Anterior cingulate cortex (tissue), 58 donors: ENCODE measurements around the gene FAM163B.

Source experiments
- DNase-seq, 58 donors: peaks; one replicate each; lab custom pipeline; 2025; lab: John Stamatoyannopoulos, UW

FAM163B gene

GRCh38 chr9:133558191-133559126, 50.7 kb downstream of the FAM163B start:
- peak in 43 of 58 donors; percentile 29 to 82 (median 57) for DNase-seq

DNA sequence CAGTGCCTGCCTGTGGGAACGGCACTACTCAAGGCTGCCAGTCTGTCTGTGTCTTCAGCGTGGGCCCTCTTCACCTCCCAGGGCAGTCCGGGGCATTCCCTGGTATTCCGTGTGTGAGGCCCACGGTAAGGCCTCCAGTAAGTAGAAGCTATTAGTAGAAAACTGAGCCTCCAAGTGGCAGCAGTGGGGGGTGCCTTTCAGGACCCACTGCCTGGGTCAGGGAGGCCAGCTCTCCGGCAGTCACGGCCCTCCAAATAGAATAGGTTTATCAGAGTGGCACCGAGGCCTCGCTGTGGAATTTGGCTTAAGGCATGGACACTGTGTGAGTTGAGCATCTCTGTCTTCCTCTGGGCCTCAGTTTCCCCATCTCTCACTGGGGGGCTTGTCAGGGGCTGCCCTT, 51.6 kb downstream of the FAM163B start:
- DNase-seq: no peak

DNA sequence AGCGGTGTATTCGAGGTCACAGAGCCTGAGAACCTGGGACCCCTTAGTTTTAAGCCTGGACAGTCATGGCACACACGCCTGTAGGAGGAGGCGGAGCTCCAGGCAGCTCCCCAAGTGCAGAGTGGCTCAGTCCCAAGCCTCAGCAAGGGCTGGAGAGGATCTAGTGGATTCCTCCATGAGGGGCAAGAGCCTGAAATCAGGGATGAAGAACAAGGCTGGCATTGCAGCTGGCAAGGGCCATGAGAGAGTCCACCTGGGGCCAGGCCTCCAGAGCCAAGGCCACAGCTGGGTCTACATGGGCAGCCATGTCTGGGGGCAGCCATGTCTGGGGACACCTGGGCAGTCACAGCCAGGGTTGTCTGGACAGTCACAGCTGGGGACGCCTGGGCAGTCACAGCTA, 52.8 kb downstream of the FAM163B start:
- DNase-seq: no peak

GRCh38 chr9:133554729-133555128, 54.5 kb downstream of the FAM163B start:
- no peak for DNase-seq

DNA sequence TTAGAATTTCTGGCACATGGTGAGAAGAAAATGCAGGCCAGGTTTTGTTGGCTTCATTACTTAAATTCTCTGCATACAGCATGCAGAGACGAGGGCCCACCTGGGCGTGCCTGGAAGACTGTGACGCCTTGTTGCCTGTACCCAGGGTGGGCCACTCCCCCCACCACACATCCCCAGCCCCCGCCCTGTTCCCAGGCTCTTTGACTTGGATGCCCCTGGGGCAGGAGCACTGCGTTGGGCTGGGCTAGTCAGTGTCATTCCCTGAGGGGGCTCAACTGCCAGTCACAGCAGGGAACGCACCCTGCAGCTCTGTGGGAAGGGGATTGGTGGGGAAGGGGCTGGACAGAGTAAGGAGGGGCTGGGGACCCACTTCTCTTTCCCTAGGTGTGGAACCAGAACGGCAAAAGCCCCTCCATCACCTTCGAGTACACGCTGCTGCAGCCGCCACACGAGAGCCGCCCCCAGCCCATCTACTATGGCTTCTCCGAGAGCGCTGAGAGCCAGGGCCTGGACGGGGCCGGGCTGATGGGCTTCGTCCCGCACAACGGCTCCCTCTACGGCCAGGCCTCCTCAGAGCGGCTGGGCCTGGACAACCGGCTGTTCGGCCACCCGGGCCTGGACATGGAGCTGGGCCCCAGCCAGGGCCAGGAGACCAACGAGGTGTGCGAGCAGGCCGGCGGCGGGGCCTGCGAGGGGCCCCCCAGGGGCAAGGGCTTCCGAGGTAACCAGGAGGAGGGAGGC, 55.0 kb downstream of the FAM163B start:
- DNase-seq: no peak

DNA sequence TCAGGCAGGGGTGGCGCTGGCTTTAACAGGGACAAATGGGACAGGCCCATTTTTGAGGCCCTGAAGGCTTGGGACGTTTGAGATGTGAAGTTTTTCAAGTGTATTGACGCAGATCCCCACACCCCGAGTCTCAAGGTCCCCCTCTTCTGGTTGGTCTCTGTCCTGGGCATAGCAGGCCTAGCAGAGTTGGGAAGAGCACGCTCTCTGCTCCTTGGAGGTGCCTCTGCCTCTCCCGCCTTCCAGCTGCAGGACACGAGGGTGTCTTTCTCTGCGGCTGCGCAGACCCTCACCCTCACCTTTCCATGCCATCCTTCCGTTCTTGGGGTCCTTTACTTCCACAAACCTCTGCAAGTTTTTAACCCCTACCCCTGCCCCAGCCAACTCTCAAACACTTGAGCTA, 56.1 kb downstream of the FAM163B start:
- DNase-seq: no peak

DNA sequence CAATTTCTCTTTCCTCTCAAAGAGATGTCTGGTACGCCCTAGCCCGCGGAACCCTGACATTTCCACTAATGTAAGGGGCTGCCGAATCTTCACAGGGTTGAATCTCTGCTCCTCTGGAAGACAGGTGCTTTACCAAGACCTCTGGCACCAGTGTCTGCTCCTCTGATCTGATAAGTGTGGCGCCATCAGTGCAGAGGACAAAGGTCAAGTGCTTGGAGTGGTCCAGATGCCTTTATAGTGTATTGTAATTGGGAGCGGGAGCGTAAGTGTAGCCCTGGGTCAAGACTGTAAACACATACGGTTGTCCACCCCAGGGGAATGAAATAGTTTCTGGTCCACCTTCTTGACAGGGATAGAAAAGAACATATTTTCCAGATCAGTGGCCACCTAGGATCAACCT, 57.0 kb downstream of the FAM163B start:
- no peak for DNase-seq

DNA sequence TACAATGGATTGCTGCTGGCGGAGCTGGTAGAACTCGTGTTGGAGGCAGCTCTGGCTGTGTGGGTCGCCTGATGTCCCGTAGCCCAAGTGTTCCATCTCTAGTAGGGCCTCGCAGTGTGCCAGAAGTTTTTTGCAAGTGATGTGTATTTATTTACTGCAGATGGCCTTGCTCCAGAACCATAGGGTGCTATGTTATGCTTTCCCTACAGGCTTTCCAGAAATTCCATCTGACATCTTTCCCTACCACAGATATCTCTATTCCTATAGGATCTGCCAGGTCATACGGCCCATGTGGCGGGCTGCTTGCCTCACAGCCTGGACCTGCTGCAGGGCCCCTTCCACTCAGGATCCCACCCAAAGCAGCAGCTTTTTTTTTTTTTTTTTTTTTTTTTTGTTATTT, 57.7 kb downstream of the FAM163B start:
- DNase-seq: no peak

- DNase-seq: no peak
Observed at GRCh38 chr9:133547116-133547515, 62.1 kb downstream of the FAM163B start.

DNA sequence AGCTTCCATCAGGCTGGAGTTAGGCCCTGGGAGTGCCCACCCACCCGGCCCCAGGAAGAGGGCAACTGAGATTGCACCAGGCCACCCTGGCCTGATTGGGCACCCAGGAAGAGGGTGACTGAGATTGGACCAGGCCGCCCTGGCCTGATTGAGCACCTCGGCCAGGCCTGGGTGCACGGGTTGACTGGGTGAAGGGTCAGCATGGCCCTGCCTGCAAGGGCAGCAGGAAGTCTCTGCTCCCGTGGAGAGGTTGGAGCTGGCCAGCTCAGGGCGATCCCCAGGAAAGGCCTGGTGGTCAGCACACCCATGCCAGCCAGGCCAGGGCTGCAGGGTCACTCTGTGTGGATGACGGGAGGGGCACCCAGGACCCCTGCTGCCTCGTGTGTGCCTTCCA, 62.9 kb downstream of the FAM163B start:
- no peak for DNase-seq

DNA sequence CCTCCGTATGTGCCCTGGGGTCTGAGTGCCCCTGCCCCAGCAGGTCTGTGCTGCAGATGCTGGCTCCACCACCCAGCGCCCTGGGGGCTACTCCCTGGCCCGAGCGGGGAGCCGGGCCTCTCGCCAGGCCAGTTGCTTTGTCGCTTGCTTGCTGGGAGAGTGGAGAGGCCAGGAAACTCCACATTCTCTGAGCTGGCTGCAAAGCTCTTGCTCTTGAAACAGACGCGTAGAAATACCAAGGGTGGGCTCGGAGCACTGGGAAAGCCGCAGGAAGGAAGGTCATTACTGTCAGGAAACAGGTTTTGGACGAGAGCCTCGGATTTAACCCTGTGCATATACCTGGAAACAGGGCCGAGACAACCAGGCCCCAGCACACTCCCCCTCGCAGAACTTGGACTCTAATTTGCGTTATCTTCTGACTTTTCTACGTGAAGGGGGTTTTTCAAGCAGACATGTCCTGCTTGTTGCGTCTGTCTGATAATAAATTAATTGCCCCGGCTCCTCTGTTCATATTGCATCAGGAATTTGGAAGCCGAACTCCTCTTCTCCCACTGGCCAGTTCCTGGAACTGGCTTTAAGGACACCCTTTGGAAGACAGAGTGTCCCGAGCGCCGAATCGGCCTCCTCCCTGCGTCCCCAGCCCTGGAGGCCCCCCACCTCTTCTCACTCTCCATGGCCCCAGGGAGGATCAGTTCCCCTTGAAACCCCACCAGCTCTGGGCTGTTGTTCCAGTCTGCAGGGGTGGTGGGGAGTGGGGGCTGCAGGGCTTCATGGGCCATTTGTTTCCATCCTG, 63.5 kb downstream of the FAM163B start:
- DNase-seq: no peak

- no peak for DNase-seq
Observed at GRCh38 chr9:133543772-133544467, 65.3 kb downstream of the FAM163B start.

DNA sequence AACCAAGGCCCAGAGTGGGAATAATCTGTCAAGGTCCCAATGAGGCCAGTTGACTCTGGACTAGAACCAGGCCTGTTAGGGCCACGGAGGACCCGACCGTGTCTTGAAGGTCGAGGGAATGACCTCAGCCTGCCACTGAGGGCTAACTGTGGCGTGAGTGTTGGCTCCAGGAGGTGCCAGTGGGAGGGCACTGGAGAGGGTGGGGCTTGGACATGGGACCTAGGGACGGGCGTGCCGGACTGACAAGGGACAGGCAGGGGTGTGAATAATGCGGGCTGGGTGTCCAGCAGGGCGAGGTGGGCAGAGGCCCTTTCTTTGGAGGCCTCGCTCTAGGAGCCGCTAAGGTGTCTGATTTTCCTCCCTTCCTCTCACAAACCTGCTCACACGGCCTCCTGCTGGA, 67.2 kb downstream of the FAM163B start:
- no peak for DNase-seq

GRCh38 chr9:133540698-133541025, 68.5 kb downstream of the FAM163B start:
- DNase-seq: no peak

GRCh38 chr9:133539991-133540697, 69.0 kb downstream of the FAM163B start:
- DNase-seq: peak in 1 of 58 donors; percentile 18

- DNase-seq: peak in 15 of 58 donors; percentile 18 to 74 (median 39)
Observed at GRCh38 chr9:133538851-133539833, 70.0 kb downstream of the FAM163B start.

DNA sequence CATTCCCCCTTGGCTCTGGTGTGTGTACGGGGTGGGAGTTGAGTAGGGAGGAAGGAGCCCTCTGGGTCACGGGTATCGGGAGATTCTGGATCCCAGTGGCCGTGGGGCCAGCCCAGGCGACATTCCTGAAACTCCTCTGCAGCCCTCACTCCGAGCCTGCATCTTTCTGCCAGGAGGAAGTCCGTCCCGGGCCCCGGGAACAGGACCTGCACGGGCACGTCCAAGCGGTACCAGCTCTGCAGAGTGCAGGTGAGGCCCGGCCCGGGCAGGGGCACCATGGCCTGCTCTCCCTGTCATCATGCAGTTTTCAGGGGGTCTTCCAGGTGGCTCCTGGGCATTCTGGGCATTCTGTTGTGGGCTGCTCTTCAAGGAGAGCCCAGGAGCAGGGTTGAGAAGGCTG, 71.0 kb downstream of the FAM163B start:
- no peak for DNase-seq

GRCh38 chr9:133537257-133537656, 71.9 kb downstream of the FAM163B start:
- DNase-seq: no peak
